Osteoblast (primary cell): ENCODE results near the gene SPATA13. TPM values are rescaled to one million over a fixed set of nuclear protein-coding genes. Genes with fewer than 3 reads are reported as not detected.

Experiments used
- DNase-seq: peaks from one replicate; pipeline ENCODE4 v3.0.0; 2011; ENCODE audit warnings: low spot score, mixed read lengths; ENCODE audit not compliant: insufficient read length; ENCODE audit errors: missing footprints
- H2AFZ ChIP-seq: 2 replicates; pipeline ENCODE4 v1.6.0; 2011; ENCODE audit warnings: mild to moderate bottlenecking, low read length
- H3K27ac ChIP-seq: 2 replicates; pipeline ENCODE4 v1.5.1; 2011; ENCODE audit warnings: mild to moderate bottlenecking, low read depth, low read length, moderate library complexity
- H3K27me3 ChIP-seq: 2 replicates; pipeline ENCODE4 v1.6.0; 2012; ENCODE audit warnings: mild to moderate bottlenecking, control low read depth, inconsistent platforms, low read length, moderate library complexity; ENCODE audit not compliant: insufficient read depth
- H3K36me3 ChIP-seq: 2 replicates; pipeline ENCODE4 v1.5.1; 2011; ENCODE audit warnings: mild to moderate bottlenecking, low read length, control low read depth, moderate library complexity; ENCODE audit not compliant: insufficient read depth
- H3K4me1 ChIP-seq: 2 replicates; pipeline ENCODE4 v1.5.1; 2011; ENCODE audit warnings: mild to moderate bottlenecking, low read length, control low read depth, moderate library complexity; ENCODE audit not compliant: insufficient read depth
- H3K4me2 ChIP-seq: 2 replicates; pipeline ENCODE4 v1.6.0; 2011; ENCODE audit warnings: mild to moderate bottlenecking, low read length; ENCODE audit not compliant: insufficient read depth
- H3K4me3 ChIP-seq: fragments of 200-600 bp; sonication (generic); 3 replicates; pipeline ENCODE4 v1.5.1; 2012; ENCODE audit warnings: mild to moderate bottlenecking, low read length, inconsistent platforms; ENCODE audit not compliant: insufficient read depth
- H3K79me2 ChIP-seq: 2 replicates; pipeline ENCODE4 v1.6.0; 2012; ENCODE audit warnings: mild to moderate bottlenecking, low read length, control low read depth, inconsistent platforms; ENCODE audit not compliant: insufficient read depth
- H3K9me3 ChIP-seq: 2 replicates; pipeline ENCODE4 v1.5.1; 2011; ENCODE audit warnings: low read depth, low read length, control low read depth
- H4K20me1 ChIP-seq: 2 replicates; pipeline ENCODE4 v1.6.0; 2012; ENCODE audit warnings: mild to moderate bottlenecking, low read length, control low read depth; ENCODE audit not compliant: insufficient read depth
- CTCF ChIP-seq: IDR thresholded peaks from 2 replicates; pipeline ENCODE4 v1.5.1; 2011; ENCODE audit warnings: mild to moderate bottlenecking, low read depth, low read length, moderate library complexity; ENCODE audit errors: extremely low read depth
- total RNA-seq: library from RNA; depleted of rRNA; stranded (reverse); fragments of >200 nt; gene quantifications from 2 replicates; pipeline ENCODE4 v1.2.3, GENCODE V29; 2012

The SPATA13 gene
- total RNA-seq, 1 donor, result 40.2 TPM

GRCh38 chr13:24194447-24194846 is 33.9 kb downstream of the SPATA13 start:
- Histone ChIP-seq H3K27ac (no peak overlapping the region), H3K4me1 (no peaks in the 10 kb centered on the region), H3K9me3 (no peaks in the 10 kb centered on the region), H3K27me3 (no peaks in the 10 kb centered on the region), H3K36me3 (no peaks in the 10 kb centered on the region), H4K20me1 (no peaks in the 10 kb centered on the region), H3K4me2 (no peak overlapping the region), H3K4me3 (no peak overlapping the region), H2AFZ (no peak overlapping the region), H3K79me2 (no peaks in the 10 kb centered on the region)
- TF ChIP-seq CTCF, result no peak
- DNase-seq, result no peak

- TF ChIP-seq CTCF, result no peak
- DNase-seq, result no peak
- Histone ChIP-seq H3K4me1 (no peaks in the 10 kb centered on the region), H3K4me3 (no peak overlapping the region), H3K4me2 (no peak overlapping the region), H3K27me3 (no peaks in the 10 kb centered on the region), H3K79me2 (no peaks in the 10 kb centered on the region), H3K9me3 (no peaks in the 10 kb centered on the region), H3K27ac (no peak overlapping the region), H3K36me3 (no peaks in the 10 kb centered on the region), H2AFZ (no peak overlapping the region), H4K20me1 (no peaks in the 10 kb centered on the region)
These were observed 35.1 kb downstream of the SPATA13 start for GRCh38 chr13:24195626-24196025.

- Histone ChIP-seq H3K27me3 (no peaks in the 10 kb centered on the region), H2AFZ (no peak overlapping the region), H3K27ac (no peak overlapping the region), H4K20me1 (no peaks in the 10 kb centered on the region), H3K36me3 (no peaks in the 10 kb centered on the region), H3K79me2 (no peaks in the 10 kb centered on the region), H3K4me1 (no peaks in the 10 kb centered on the region), H3K4me3 (no peak overlapping the region), H3K9me3 (no peaks in the 10 kb centered on the region), H3K4me2 (no peak overlapping the region)
- TF ChIP-seq CTCF, result no peak
- DNase-seq, result no peak
These were observed 36.2 kb downstream of the SPATA13 start for GRCh38 chr13:24196593-24197197.

GRCh38 chr13:24199016-24199415 is 38.5 kb downstream of the SPATA13 start:
- Histone ChIP-seq H3K27me3 (no peaks in the 10 kb centered on the region), H4K20me1 (no peaks in the 10 kb centered on the region), H3K27ac (no peak overlapping the region), H3K4me1 (no peaks in the 10 kb centered on the region), H2AFZ (no peak overlapping the region), H3K36me3 (no peaks in the 10 kb centered on the region), H3K9me3 (no peaks in the 10 kb centered on the region), H3K4me3 (no peak overlapping the region), H3K4me2 (no peak overlapping the region), H3K79me2 (no peaks in the 10 kb centered on the region)
- TF ChIP-seq CTCF, result no peak
- DNase-seq, result no peak
